ENCODE measurements around the gene GOLGA6L25.
"Not testable (repeated sequence)": the region's sequence is repeated elsewhere in the genome, so short reads cannot be mapped to it uniquely, and the experiment has no call there.

Gene GOLGA6L25

GRCh38 chr15:28553268-28553667, at the start of gene GOLGA6L25:
TSS of gene GOLGA6L25 (plus strand) at chr15:28553568. CDS start at chr15:28553629, 61 bp downstream.
- not testable (repeated sequence) for DNase-seq

GRCh38 chr15:28508217-28508889, 45.0 kb upstream of the GOLGA6L25 start:
- not testable (repeated sequence) for DNase-seq

- not testable (repeated sequence) for DNase-seq
These were observed 39.2 kb upstream of the GOLGA6L25 start for GRCh38 chr15:28514128-28514527.

GRCh38 chr15:28515208-28515607, 38.2 kb upstream of the GOLGA6L25 start:
- not testable (repeated sequence) for DNase-seq

- not testable (repeated sequence) for DNase-seq
These were observed 20.4 kb upstream of the GOLGA6L25 start, which contains the start of gene GOLGA8G for GRCh38 chr15:28532954-28533353. TSS of gene GOLGA8G (minus strand) at chr15:28532971. CDS start at chr15:28532909, 62 bp downstream.

- DNase-seq: not testable (repeated sequence)
These were observed 20.0 kb downstream of the GOLGA6L25 start for GRCh38 chr15:28573351-28573750.

GRCh38 chr15:28588977-28589606, 35.7 kb downstream of the GOLGA6L25 start:
- not testable (repeated sequence) for DNase-seq

GRCh38 chr15:28589769-28590168, 36.4 kb downstream of the GOLGA6L25 start:
- not testable (repeated sequence) for DNase-seq

GRCh38 chr15:28592395-28592794, 39.0 kb downstream of the GOLGA6L25 start:
- DNase-seq: not testable (repeated sequence)

GRCh38 chr15:28593424-28594129, 40.2 kb downstream of the GOLGA6L25 start:
- DNase-seq: not testable (repeated sequence)

GRCh38 chr15:28597471-28597870, 44.1 kb downstream of the GOLGA6L25 start:
- not testable (repeated sequence) for DNase-seq

GRCh38 chr15:28598209-28598608, 44.8 kb downstream of the GOLGA6L25 start:
- not testable (repeated sequence) for DNase-seq

GRCh38 chr15:28602152-28602551, 48.8 kb downstream of the GOLGA6L25 start:
- not testable (repeated sequence) for DNase-seq
